SU-DHL-6 (cell line): ENCODE data around the gene PPP6R2.

Experiments used
- H2AFZ ChIP-seq: fragments of 200-600 bp; sonication (generic); 2 replicates; pipeline ENCODE4 v1.6.1; 2014; ENCODE audit warnings: low read depth, mild to moderate bottlenecking, moderate library complexity, mixed read lengths, antibody characterized with exemption, low read length; ENCODE audit not compliant: severe bottlenecking
- H3F3A ChIP-seq: fragments of 200-600 bp; shearing (Covaris generic); 2 replicates; pipeline ENCODE4 v1.6.0; 2016; ENCODE audit warnings: antibody characterized with exemption, mild to moderate bottlenecking; ENCODE audit not compliant: insufficient read depth
- H3K27ac ChIP-seq: fragments of 200-600 bp; sonication (generic); 2 replicates; pipeline ENCODE4 v1.5.1; 2016; ENCODE audit warnings: low read depth, mild to moderate bottlenecking, low read length, moderate library complexity, mixed read lengths
- H3K27me3 ChIP-seq: fragments of 200-600 bp; sonication (generic), shearing (Covaris generic); 2 replicates; pipeline ENCODE4 v1.6.0; 2014; ENCODE audit warnings: mild to moderate bottlenecking, low read length
- H3K36me3 ChIP-seq: fragments of 200-600 bp; sonication (generic); 2 replicates; pipeline ENCODE4 v1.6.1; 2014; ENCODE audit warnings: mild to moderate bottlenecking, low read length, mixed read lengths
- H3K4me2 ChIP-seq: fragments of 300-600, 200-600 bp; shearing (Covaris generic), sonication (generic); 2 replicates; pipeline ENCODE4 v1.6.0; 2014; ENCODE audit warnings: low read length, low read depth, mild to moderate bottlenecking; ENCODE audit not compliant: poor library complexity, severe bottlenecking
- H3K4me3 ChIP-seq: fragments of 200-600 bp; sonication (generic); 2 replicates; pipeline ENCODE4 v1.5.1; 2014; ENCODE audit warnings: antibody characterized with exemption, low read length, mild to moderate bottlenecking, mixed read lengths; ENCODE audit not compliant: insufficient read depth, poor library complexity, severe bottlenecking
- H3K79me2 ChIP-seq: fragments of 200-600 bp; sonication (generic); 2 replicates; pipeline ENCODE4 v1.6.1; 2014; ENCODE audit warnings: mild to moderate bottlenecking, low read length, moderate library complexity; ENCODE audit not compliant: insufficient read depth
- H3K9ac ChIP-seq: fragments of 200-600 bp; sonication (generic); 2 replicates; pipeline ENCODE4 v1.7.0; 2014; ENCODE audit warnings: mild to moderate bottlenecking, low read length
- H3K9me2 ChIP-seq: fragments of 200-600 bp; sonication (generic); replicated peaks from 2 replicates; pipeline ENCODE4 v1.6.1; 2014; ENCODE audit warnings: low read length; ENCODE audit not compliant: insufficient read depth
- H3K9me3 ChIP-seq: fragments of 200-600 bp; sonication (generic); 2 replicates; pipeline ENCODE4 v1.6.1; 2014; ENCODE audit warnings: low read length, mixed read lengths; ENCODE audit not compliant: insufficient read depth
- H4K20me1 ChIP-seq: fragments of 200-600 bp; sonication (generic); 2 replicates; pipeline ENCODE4 v1.6.1; 2014; ENCODE audit warnings: low read depth, mild to moderate bottlenecking, antibody characterized with exemption, low read length, moderate library complexity, mixed read lengths
- CTCF ChIP-seq: fragments of 200-600 bp; sonication (generic); IDR thresholded peaks from one replicate; pipeline ENCODE4 v1.5.1; 2017; ENCODE audit warnings: antibody characterized with exemption, mild to moderate bottlenecking, low read length, moderate library complexity; ENCODE audit not compliant: insufficient read depth, poor library complexity, severe bottlenecking
- EZH2phosphoT487 ChIP-seq: fragments of 200-600 bp; sonication (generic), shearing (Covaris generic); conservative IDR thresholded peaks from 2 replicates; pipeline ENCODE4 v1.6.1; 2018; ENCODE audit warnings: mild to moderate bottlenecking, antibody characterized with exemption, low read length, moderate library complexity, mixed read lengths

The PPP6R2 gene

DNA sequence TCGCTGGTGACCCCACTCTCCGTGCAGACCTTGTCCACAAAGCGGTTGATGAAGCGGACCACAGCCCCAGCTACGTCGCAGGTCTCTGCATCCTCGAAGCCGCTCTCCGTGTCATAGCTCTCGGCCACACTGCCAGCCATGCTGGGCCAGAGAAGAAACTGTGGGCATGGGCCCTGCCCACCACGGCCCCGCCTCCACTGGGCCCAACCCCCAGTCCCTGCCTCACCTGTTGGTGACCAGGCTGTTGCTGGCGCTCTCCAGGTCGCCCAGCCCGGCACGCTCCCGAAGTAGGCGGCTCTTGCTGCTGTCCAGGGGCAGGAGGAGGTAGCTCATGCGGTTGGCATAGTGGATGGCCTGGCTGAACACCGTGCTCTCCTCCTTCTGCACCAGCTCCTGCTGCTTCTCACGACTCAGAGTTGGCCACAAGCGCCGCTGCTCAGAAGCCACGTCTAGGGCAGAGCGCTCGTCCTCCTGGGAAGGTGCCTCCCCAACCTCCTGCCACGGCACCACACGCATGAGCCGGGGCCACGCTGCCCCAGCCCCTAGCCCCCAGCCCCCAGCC lies 118.9 kb downstream of the PPP6R2 start:
- Histone ChIP-seq H3K9me2 (no peaks in the 10 kb centered on the region), H3K9me3 (no peaks in the 10 kb centered on the region), H3K4me3 (no peak overlapping the region), H3K27ac (no peak overlapping the region), H3F3A (no peaks in the 10 kb centered on the region), H3K27me3 (no peaks in the 10 kb centered on the region), H3K4me2 (no peak overlapping the region), H2AFZ (no peak overlapping the region), H3K79me2 (0 out of 2 replicates have a peak, but pooled peaks cover 5% of the 10 kb centered on the region), H3K36me3 (peaks cover 4% of the 10 kb centered on the region; the same call in 1 of the 2 replicates), H4K20me1 (no peaks in the 10 kb centered on the region), H3K9ac (no peak overlapping the region)
- TF ChIP-seq EZH2phosphoT487 (no peak), CTCF (no peak)

GRCh38 chr22:50463188-50463900 lies 120.2 kb downstream of the PPP6R2 start:
- Histone ChIP-seq H4K20me1 (no peaks in the 10 kb centered on the region), H3K9me3 (no peaks in the 10 kb centered on the region), H2AFZ (no peak overlapping the region), H3K79me2 (peaks cover 13% of the 10 kb centered on the region), H3K9ac (no peak overlapping the region), H3K27ac (no peak overlapping the region), H3F3A (no peaks in the 10 kb centered on the region), H3K4me2 (no peak overlapping the region), H3K36me3 (peaks cover 4% of the 10 kb centered on the region; the same call in 1 of the 2 replicates), H3K27me3 (no peaks in the 10 kb centered on the region), H3K4me3 (no peak overlapping the region), H3K9me2 (no peaks in the 10 kb centered on the region)
- TF ChIP-seq CTCF (no peak), EZH2phosphoT487 (no peak)

DNA sequence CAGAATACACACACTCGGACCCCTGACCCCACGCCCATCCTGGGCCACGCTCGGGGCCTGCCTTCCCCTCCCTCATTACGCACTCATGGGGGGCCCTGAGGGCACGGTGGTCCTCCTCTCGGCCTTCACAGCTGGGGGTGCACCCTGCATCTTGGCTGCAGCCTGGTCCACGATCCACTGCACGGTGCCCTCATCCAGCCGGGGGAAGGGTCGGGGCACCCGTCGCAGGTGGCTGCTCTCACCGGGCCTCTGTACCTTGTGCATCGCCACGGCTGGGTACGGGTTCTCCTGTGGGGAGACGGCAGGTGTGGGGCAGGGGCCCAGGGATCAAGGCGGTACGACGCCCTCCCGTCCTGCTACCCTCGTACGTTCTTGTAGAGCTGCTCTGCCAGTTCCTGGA lies 121.3 kb downstream of the PPP6R2 start:
- TF ChIP-seq EZH2phosphoT487 (no peak), CTCF (no peak)
- no peak overlapping the region for H2AFZ ChIP-seq
- peaks cover 23% of the 10 kb centered on the region for H3K79me2 ChIP-seq
- H3K9ac ChIP-seq, result no peak overlapping the region
- no peak overlapping the region for H3K4me3 ChIP-seq
- no peak overlapping the region for H3K4me2 ChIP-seq
- H4K20me1 ChIP-seq, result no peaks in the 10 kb centered on the region
- H3K27ac ChIP-seq, result no peak overlapping the region
- no peaks in the 10 kb centered on the region for H3F3A ChIP-seq
- peaks cover 4% of the 10 kb centered on the region; the same call in 1 of the 2 replicates for H3K36me3 ChIP-seq
- no peaks in the 10 kb centered on the region for H3K9me3 ChIP-seq
- no peaks in the 10 kb centered on the region for H3K9me2 ChIP-seq
- no peaks in the 10 kb centered on the region for H3K27me3 ChIP-seq
